Loucy (cell line): ENCODE results near the gene CCDC148.

ENCODE experiments used
- EZH2phosphoT487 ChIP-seq: fragments of 200-600 bp; IDR thresholded peaks from 2 replicates; pipeline ENCODE4 v1.6.1; 2018; ENCODE audit warnings: antibody characterized with exemption, mild to moderate bottlenecking, moderate library complexity, borderline replicate concordance
- TF ChIP-seq, protein P1 (sequence below): fragments of 200-600 bp; sonication (generic); conservative IDR thresholded peaks from 2 replicates; pipeline ENCODE4 v1.5.1; 2014; ENCODE audit warnings: mild to moderate bottlenecking, antibody characterized with exemption, low read length

DNA sequence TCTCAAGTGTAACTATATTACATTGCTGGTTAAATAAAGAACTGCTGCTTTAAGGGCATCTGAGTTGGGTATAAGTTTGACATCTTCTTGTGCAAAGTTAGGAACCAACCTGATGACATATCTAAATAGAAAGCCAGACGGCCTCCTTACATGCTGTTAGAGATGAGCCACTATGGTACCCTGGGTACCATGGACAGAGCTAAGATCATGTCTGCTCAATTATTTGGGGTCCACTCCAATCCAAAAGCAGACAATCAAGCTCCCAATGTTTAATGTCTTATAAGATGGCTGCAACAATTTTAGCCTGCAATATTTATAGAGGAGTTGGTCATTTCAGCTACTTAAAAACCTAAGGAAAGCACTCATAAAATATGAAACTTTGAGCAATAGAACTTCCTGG lies 268.6 kb downstream of the CCDC148 start:
- TF ChIP-seq, protein P1, sequence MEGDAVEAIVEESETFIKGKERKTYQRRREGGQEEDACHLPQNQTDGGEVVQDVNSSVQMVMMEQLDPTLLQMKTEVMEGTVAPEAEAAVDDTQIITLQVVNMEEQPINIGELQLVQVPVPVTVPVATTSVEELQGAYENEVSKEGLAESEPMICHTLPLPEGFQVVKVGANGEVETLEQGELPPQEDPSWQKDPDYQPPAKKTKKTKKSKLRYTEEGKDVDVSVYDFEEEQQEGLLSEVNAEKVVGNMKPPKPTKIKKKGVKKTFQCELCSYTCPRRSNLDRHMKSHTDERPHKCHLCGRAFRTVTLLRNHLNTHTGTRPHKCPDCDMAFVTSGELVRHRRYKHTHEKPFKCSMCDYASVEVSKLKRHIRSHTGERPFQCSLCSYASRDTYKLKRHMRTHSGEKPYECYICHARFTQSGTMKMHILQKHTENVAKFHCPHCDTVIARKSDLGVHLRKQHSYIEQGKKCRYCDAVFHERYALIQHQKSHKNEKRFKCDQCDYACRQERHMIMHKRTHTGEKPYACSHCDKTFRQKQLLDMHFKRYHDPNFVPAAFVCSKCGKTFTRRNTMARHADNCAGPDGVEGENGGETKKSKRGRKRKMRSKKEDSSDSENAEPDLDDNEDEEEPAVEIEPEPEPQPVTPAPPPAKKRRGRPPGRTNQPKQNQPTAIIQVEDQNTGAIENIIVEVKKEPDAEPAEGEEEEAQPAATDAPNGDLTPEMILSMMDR, result no peak
- no peak for TF ChIP-seq EZH2phosphoT487
